H1 (cell line): Measurements from ENCODE around the gene POLN. TPM values are rescaled to one million over a fixed set of nuclear protein-coding genes. Genes with fewer than 3 reads are reported as not detected.

Experiments
- BRCA1 ChIP-seq: IDR thresholded peaks from 2 replicates; pipeline ENCODE4 v1.6.1; 2012; ENCODE audit warnings: low read depth, low read length, improper control_type of control experiment
- RXRA ChIP-seq: IDR thresholded peaks from 2 replicates; pipeline ENCODE4 v1.6.1; 2011; ENCODE audit warnings: low read depth, mild to moderate bottlenecking, low read length, moderate library complexity; ENCODE audit not compliant: insufficient read depth
- polyA plus RNA-seq, 7 experiments: library from polyadenylated mRNA; depleted of rRNA in 3 of 7; stranded (reverse) in 5 of 7; unstranded in 2 of 7; fragments of >200 nt in 5 of 7; fragments of 200-250 nt in 2 of 7; gene quantifications; 1 replicate in 5 of 7; 2 replicates in 1 of 7; 4 replicates in 1 of 7; pipeline versions ENCODE4 v1.2.1 to v1.2.3, GENCODE V29; 2011 to 2013; ENCODE audit warnings: missing spikeins in 2 of 7, mixed read lengths in 2 of 7
- total RNA-seq: library from RNA; stranded (reverse); fragmentation: NEBNext Ultra II Directional; extraction: Animal tissue kit (Norgen Biotek cat#: 25700); gene quantifications from 2 replicates; pipeline ENCODE4 v1.2.1, GENCODE V29; 2021

Gene POLN
- total and polyA plus RNA-seq, 2 of the 8 experiments (the other 6 are each of a cell fraction or from before 2014, with no cell fraction given), result 0.98 to 1.5 TPM

DNA sequence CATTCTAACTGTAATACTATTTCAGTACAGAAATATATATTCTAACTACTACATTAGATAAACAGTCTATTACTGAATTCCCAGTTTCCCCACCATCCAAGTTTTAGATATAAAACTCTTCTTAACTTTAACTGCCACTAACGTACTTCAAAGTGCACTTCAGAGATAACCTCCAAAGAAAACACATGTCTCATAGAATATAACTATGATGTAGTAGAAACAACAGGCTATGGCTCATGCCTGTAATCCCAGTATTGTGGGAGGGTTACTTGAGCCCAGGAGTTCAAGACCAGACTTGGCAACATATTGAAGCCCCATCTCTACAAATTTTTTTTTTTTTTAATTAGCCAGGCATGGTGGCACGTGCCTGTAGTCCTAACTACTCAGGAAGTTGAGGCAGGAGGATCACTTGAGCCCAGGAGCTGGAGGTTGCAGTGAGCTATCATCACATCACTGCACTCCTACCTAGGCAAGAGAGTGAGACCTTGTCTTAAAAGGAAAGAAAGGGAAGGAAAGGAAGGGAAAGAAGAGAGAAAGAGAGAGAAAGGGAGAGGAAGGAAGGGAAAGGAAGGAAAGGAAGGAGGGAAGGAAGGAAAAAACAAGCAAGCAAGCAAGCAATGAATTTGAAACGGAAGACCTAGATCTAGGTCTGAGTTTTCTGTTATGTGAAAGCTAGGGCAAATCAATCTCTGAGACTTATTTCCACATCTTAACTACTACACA is 4.8 kb downstream of the POLN start (continued):
- TF ChIP-seq RXRA, result no peak
- TF ChIP-seq BRCA1, result no peak
